Fibroblast of pulmonary artery (primary cell): Measurements from ENCODE around the gene PLXNB2.

Experiments used
- DNase-seq: peaks from one replicate; pipeline ENCODE4 v3.0.0-alpha.2; 2010; ENCODE audit warnings: low read depth
- H3K4me3 ChIP-seq: replicated peaks from 2 replicates; pipeline ENCODE4 v1.5.1; 2011; ENCODE audit warnings: low read depth, mild to moderate bottlenecking, control low read depth, low read length, moderate library complexity
- TF ChIP-seq, protein P1 (sequence below): IDR thresholded peaks from 2 replicates; pipeline ENCODE4 v1.5.1; 2011; ENCODE audit warnings: mild to moderate bottlenecking, control low read depth, low read length, inconsistent platforms; ENCODE audit errors: missing control alignments

Gene PLXNB2

DNA sequence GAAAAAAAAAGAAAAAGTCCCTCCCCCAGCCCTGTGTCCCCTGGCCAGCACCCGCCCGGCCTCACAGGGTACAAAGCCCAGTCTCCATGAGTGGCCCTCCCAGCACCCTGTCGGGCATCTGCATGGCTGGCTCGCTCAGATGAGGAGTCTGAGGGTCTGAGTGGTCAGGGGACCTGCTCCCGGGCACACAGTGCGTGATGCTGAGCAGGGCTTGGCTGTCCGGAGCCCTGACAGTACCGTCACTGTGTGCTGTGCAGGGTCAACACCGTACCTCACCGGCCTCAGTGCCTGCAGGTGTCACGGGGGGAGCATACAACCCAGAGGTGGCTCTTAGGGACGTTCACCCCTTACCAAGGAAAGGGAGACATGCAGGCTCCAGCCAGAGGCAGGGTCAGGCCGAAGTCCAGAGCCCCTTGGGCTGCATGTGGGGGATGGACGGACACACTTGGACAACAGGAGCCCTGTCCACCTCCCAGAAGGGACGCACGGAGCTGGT is 3.6 kb upstream of the PLXNB2 start:
- no peak for DNase-seq
- TF ChIP-seq, protein P1, sequence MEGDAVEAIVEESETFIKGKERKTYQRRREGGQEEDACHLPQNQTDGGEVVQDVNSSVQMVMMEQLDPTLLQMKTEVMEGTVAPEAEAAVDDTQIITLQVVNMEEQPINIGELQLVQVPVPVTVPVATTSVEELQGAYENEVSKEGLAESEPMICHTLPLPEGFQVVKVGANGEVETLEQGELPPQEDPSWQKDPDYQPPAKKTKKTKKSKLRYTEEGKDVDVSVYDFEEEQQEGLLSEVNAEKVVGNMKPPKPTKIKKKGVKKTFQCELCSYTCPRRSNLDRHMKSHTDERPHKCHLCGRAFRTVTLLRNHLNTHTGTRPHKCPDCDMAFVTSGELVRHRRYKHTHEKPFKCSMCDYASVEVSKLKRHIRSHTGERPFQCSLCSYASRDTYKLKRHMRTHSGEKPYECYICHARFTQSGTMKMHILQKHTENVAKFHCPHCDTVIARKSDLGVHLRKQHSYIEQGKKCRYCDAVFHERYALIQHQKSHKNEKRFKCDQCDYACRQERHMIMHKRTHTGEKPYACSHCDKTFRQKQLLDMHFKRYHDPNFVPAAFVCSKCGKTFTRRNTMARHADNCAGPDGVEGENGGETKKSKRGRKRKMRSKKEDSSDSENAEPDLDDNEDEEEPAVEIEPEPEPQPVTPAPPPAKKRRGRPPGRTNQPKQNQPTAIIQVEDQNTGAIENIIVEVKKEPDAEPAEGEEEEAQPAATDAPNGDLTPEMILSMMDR, result no peak
- H3K4me3 ChIP-seq, result no peak overlapping the region

DNA sequence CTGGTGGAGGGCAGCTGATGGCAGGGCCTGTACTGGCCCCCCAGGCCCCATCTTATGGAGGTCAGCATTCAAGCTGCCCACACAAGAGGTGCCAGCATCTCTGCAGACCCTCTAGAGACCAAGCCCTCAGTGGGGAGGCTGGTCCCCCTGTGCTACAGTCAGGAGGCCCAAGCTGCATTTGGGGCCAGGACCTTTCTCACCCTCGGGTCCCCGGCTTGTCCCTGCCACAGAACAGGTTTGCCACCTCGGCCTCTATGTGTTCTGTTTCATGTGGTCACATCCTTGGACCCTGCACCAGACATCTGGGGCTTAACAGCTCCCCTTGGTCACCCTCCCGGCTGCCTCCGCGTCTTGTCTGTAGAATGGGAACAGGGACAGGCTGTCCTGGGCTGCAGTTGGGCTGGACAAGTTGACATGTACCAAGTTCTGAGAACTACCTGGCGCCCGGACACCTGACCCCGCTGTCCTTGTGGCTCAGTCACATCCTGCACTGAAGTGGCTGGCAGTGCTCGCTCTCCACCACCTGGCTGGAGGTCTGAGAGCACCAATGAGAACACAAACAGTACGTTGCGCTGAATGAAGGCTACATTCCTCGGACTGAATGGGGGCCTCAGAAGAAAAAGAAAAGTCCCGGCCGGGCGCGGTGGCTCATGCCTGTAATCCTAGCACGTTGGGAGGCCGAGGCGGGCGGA is 2.7 kb upstream of the PLXNB2 start:
- DNase-seq, result no peak
- no peak overlapping the region for H3K4me3 ChIP-seq
- TF ChIP-seq, protein P1, result no peak

DNA sequence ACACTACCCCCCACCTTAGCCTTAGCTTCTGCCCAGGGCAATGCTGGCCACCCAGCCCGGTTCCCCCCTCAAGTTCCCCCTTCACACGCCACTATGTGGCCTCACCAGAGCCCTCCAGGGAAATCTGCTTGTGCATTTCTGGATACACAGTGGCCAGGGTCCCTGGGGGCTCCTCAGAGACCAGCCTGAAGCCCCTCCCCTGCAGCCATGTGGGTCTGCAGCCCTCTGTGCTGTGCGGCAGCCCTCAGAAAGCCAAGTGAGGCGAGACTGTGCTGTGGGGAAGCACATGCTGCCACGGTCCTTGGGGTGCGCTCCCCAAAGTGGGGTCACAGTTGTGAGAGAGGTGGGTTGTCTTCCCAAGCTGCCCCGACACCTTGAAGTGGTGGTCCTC is 2.1 kb upstream of the PLXNB2 start:
- no peak overlapping the region for H3K4me3 ChIP-seq
- no peak for DNase-seq
- TF ChIP-seq, protein P1, result no peak

DNA sequence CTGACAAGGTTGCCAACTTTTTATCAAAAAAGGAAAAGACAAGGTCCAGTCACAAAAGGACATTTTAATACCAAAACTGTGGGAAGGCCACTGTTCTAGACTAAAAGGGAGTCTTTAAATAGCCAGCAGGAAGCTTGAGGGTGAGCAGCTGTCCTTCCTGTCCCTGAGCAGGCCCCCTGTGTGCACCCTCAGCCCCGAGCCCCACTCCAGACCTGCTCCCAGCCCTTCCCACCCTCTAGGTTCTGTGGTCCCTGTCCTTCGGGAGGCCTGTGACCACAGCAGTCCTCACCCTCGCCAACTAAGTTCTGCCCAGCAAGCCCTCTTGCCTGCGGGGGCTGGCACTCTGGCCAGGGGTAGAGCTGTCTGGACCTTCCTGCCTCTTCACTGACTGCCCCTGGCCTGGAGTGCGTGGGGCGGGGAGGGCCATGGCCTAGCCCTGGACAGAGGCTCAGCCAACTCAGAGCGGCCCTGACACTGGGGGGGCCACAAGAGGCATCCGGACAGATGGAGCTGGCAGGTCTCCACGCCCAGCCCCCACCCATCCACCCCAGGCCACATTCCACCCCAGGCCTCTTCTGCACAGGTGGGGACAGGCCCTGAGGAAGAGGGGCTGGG is 1.6 kb upstream of the PLXNB2 start:
- DNase-seq, result no peak
- TF ChIP-seq, protein P1, result no peak
- no peak overlapping the region for H3K4me3 ChIP-seq

DNA sequence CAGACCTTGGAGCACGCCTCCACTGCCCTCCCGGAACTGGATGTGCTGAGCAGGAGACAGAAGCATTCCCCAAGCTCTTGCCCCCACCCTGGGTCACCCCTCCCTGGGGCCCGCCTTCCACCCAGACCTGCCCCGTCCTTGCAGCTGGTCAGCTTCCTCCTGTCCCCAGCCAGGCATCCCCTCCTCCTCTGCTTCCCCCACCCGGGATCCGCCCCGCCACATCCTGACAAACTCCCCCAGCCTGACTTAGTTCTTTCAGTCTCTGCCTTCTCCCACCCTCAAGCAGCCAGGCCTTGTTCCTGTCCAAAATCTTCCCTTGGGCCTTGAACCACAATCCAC is 1.1 kb upstream of the PLXNB2 start:
- H3K4me3 ChIP-seq, result no peak overlapping the region
- peak; percentile 88 for DNase-seq
- TF ChIP-seq, protein P1, result no peak

DNA sequence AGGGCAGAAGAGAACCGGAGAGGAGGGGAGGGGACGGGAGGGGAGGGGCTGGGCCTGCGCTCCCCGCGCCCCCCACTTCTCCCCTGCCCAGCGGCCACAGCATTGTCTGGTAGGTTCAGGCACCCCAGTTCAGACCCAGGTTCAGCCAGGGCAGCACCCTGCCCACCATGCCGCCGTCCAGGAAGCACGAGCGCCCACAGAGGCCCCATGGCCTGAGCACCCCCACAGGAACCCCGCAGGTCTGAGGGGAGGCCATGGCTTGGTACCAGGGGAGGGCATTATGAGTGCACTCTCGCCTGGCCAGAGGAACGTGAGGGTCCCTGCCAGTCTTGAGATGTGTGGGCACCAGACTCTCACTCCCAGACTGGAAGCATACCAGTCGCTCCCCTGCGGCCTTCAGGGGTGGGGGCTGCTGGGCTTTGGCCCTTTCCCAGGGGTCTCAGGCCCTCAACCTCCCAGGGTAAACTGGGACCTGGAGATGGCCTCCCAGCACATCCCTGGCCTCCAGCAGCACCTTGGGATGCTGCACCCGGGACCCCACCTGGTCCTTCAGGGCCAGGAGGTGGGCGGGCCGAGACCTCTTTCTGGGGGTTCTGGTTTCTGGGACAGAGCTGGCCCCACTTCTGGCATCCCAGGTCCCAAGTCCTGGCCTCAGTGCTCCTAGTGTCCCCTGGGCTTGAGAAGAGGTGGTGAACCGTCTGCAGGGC is 597 bp upstream of the PLXNB2 start:
- H3K4me3 ChIP-seq, result peak overlapping the region; percentile 10
- TF ChIP-seq, protein P1, result no peak
- no peak for DNase-seq
